GM12801 (cell line): ENCODE measurements around the gene NXPE2.

Experiments used
- TF ChIP-seq, protein P1 (sequence below): IDR thresholded peaks from one replicate; pipeline ENCODE4 v1.5.1; 2011; ENCODE audit warnings: control low read depth; ENCODE audit not compliant: insufficient read length; ENCODE audit errors: extremely low read depth

NXPE2 gene

GRCh38 chr11:114719562-114719961 is 41.2 kb downstream of the NXPE2 start:
- TF ChIP-seq, protein P1, sequence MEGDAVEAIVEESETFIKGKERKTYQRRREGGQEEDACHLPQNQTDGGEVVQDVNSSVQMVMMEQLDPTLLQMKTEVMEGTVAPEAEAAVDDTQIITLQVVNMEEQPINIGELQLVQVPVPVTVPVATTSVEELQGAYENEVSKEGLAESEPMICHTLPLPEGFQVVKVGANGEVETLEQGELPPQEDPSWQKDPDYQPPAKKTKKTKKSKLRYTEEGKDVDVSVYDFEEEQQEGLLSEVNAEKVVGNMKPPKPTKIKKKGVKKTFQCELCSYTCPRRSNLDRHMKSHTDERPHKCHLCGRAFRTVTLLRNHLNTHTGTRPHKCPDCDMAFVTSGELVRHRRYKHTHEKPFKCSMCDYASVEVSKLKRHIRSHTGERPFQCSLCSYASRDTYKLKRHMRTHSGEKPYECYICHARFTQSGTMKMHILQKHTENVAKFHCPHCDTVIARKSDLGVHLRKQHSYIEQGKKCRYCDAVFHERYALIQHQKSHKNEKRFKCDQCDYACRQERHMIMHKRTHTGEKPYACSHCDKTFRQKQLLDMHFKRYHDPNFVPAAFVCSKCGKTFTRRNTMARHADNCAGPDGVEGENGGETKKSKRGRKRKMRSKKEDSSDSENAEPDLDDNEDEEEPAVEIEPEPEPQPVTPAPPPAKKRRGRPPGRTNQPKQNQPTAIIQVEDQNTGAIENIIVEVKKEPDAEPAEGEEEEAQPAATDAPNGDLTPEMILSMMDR, result no peak

DNA sequence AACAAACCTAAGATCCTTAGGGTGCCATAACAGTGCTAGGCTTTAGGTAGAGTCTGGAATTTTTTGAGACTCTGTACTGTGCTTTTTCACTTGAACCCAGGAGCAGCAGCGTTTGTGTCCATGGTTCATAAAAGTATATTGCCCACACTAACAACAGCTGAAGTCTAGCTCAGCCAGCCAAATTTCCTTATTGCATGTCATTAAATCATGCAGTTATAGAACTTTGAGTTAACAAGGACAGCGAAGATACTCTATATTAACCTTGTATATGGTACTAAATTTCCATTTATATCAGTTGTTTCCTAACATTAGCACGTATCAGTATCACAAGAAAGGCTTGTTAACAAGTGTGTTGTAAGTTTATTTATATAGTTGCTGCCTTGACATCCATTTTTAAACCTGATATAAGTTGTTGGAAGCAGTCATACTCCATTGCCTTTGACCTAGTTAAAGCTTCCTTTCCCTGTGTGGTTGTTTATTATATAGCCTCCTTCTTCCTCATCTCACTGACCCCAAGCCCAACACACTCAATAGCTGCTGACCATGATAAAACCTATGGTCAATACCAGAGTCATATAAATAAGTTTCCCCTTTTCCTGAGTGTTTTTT is 46.7 kb downstream of the NXPE2 start:
- TF ChIP-seq, protein P1, result no peak

DNA sequence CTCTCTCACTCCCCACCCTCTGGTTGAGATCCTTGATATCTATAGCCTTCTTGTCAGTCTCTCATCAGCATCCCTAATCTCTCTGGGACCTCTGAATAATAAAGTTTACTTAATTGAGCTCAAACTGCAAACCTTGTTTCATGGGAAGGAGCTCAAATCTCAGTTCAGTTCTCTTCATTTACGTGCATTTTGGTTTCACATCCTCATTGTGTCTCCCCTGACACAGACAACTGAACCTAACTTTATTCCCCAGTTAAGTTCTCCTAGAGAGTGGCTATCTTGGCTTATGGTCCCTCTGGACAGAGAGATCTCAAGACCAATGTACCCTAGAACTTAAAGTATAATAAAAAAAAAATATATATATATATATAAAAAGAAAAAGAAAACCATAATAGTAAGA is 47.3 kb downstream of the NXPE2 start:
- TF ChIP-seq, protein P1, result no peak

GRCh38 chr11:114736806-114737205 is 58.5 kb downstream of the NXPE2 start:
- TF ChIP-seq, protein P1, result no peak

DNA sequence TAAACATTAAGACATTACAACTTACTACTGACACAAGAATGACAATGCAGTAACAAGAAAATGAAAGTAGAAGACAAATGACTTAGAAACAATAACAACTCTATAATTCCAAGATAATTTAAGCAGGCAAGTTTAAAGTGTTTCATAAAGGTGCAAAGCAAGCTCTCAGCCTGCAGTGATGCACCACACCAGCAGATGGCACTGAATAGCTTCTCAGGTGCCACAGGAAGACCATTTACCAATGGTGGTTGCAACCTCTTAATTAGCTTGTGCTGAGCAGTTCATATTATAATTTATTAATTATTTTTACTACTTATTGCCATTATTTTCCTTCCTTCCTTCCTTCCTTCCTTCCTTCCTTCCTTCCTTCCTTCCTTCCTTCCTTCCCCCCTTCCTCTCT is 60.6 kb downstream of the NXPE2 start:
- TF ChIP-seq, protein P1, result no peak

DNA sequence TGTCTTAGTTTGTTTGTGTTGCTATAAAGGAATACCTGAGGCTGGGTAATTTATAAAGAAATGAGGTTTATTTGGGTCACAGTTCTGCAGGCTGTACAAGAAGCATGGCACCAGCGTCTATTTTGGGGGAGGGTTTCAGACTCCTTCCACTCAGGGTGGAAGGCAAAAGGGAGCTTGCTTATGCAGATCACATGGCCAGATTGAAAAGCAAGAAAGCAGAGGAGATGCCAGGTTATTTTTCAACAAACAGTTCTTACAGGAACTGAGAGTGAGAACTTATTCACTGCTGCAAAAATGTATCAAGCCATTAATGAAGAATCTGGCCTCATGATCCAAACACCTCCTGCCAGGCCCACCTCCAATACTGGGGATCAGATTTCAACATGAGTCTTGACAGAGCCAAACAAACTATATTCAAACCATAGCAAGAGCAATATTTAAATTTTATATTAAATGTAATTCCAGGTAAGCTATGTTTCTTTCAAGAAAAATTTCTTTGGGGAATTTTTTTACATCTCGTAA is 66.9 kb downstream of the NXPE2 start:
- TF ChIP-seq, protein P1, result no peak

DNA sequence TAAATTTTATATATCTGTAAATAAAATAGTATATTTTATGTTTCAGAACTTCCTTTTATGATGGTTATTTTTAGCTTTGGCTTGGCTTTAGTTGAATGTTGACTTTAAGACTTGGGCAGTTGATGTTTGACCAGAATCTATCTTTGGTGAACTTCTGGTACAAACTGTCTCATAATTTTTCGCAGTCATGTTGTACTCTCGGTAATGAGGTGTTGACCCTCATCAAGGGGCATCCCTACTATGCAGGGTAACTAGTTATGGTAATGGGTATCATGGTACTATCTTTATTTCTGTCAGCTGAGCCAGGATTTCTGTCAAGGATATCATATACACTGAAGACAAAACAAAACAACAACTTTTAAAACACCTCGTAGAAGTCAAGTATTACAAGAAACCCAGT is 67.7 kb downstream of the NXPE2 start:
- TF ChIP-seq, protein P1, result no peak
